Stimulated activated CD4-positive, alpha-beta T cell treated with anti-CD3 and anti-CD28 coated beads, Interleukin-4, amount 100 ng/mL, for 4 hours (primary cell): ENCODE data around the gene TMEM266.

Experiments
- DNase-seq, 2 experiments: peaks; one replicate each; pipeline ENCODE4 v3.0.0-alpha.2; 2020

TMEM266 gene

DNA sequence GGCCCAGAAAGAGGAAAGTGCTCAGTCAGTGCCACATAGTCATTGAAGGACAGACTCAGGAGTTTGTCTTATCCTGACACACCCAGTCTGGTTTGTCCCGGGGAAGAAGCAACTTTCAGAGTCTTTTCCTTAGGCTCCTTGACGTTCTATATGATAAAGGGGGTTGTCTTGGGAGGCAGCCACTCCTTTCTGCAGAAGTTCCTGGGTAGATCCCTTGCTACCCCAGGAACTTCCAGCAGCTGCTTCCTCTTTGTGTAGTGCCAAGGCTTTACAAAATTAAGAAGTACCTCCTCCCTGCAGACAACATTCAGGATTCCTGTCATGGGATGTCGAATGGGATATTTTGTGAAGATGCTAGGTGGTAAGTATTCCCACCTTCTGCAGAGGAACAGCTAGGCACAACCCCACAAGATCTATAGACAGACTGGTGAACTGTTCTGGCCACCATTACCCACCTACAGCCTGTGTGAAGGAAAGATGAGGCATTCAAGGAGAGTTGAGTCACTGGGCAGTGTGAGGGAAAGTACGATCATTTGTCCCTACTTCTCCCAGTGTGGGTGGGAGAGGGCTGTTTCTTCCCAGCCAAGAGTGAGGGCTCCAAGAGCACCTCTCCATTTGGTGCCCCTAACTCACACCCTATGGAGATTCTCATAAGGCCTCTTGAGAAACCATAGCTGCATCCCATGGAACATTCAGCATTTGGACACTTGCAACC, 11.3 kb downstream of the TMEM266 start:
- no peak for DNase-seq

DNA sequence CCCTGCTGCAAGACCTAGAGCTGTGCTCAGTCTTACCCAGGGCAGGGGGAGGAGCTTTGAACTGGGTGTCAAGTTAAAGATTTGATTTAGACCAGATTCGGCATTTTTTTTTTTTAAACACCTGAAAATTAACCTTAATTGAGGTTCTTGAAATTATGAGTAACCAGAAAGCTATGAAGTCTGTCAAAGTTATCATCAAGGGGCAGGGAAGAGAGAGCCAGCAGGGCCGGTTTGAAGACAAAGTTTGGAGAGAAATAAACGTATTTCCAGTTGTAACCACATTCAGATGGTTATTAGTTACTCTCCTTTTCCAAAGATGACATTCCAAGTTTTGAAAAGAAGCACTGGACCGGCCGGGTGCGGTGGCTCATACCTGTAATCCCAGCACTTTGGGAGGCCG, 12.0 kb downstream of the TMEM266 start:
- DNase-seq = no peak

DNA sequence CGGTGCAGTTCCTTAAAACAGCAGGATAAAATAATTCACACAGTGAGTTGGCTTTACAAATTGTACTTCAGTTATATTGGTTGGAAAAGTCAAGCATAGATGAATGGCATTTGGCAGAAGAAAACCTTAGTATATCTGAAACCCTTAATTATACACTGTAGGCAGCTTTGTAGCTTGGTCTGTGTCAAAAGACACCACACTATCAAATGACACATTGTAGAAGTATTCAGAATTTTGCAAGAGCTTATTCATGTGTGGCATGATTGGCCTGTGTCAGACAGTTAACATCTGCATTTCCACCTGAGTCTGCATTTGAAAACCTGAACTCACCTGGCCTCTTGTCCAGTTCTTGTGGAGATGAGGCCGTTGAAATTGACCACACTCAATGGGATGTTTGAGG, 13.8 kb downstream of the TMEM266 start:
- DNase-seq = no peak

DNA sequence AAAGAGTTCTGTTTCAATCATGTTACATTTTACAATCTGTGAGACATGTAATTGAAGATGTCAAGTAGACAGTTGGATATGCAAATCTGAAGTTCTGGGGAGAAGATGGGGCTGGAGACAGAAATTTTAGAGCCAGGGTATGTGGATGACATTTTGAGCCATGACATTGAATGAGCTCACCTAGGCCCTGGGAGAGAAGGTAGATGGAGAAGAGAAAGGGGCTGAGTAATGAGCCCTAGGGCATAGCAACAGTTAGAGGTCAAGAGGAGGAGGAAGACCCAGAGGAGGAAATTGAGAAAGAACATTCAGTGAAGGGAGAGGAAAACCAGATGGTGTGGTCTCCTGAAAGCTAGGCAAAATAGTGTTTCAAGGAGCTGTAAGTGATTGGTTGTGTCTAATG, 15.3 kb downstream of the TMEM266 start:
- no peak for DNase-seq

DNA sequence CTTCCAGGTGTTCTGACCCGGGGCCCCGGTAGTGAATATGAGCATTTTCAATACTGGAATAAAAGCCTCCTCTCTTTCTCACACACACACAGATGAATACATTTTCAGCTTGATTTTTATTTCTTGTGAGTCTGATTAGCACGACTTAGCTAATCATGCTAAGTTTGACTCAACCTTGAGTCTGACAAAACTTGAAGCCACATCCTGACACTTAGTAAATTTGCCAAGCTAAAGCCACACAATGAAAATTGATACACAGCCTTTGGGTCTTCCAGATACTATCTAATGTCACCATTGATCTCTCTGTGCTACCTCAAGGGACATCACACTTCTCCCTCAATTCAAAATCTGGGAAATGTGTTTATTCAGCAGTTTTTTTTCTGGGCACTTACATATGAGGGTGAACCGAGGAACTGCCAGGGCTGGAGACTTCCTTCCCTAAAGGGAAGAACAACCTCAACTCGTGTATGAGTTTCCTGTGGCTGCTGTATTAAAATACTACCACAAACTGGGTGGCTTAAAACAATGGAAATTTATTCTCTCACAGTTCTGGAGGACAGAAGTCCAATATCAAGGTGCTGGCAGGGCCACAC, 18.6 kb downstream of the TMEM266 start:
- DNase-seq = no peak

DNA sequence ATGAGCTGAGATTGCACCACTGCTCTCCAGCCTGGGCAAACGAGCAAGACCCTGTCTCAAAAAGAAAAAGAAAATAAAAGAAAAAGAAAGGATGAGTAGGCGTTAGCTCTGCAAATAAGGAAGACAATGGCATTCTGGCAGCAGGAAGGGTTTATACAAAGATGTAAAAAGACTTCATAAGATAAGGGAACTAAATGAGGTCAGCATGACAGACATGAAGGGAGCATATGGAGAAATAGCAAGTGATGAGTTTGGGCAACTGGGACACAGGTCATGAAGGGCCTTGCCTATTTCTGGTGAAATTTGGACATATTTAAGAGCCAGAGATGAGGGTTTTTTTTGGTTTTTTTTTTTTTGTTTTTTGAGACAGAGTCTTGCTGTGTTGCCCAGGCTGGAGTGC, 24.5 kb downstream of the TMEM266 start:
- no peak for DNase-seq

DNA sequence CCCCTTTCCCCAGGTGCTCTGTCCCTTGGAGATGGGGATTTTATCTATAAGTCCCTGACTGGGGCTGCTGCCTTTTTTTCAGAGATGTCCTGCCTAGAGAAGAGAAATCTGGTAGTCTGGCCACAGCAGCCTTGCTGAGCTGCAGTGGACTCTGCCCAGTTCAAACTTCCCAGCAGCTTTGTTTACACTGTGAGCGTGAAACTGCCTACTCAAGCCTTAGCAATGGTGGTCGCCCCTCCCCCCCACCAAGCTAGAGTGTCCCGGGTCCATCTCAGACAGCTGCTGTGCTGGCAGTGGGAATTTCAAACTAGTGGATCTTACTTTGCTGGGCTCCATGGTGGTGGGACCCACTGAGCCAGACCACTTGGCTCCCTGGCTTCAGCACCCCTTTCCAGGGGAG, 38.9 kb downstream of the TMEM266 start:
- no peak for DNase-seq

DNA sequence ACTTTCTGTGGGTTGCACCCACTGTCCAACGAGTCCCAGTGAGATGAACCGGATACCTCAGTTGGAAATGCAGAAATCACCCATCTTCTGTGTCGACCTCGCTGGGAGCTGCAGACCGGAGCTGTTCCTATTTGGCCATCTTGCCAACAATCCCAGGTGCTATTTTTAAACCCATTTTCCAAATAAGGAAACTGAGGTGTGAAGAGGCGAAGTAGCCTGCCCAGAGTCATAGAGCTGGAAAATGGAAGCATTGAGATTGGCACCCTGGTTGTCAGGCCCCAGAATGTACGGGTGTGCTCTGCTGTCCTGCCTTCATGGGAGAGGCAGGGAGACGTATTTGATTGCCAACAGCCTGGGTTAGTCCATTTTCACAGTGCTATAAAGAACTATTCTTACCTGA, 39.6 kb downstream of the TMEM266 start:
- DNase-seq = no peak

DNA sequence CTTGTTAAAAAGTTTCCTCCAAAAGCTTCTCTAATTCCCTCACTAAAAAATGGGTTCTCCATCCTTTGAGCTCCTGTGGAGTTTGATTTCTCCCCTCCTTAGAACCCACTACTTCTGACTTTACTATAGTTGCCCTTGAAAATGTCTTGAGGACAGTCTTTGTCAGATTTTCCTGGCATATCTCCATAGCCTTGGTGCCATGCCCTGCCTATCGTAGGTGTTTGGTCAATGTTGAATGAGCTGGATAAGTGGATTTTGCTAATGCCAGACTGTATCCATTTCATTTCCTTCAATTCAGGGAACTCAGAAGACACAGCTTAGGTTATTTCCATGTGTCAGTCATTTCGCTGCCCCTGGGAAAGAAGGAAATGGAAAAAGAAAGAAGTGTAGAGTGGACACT, 40.6 kb downstream of the TMEM266 start:
- no peak for DNase-seq

DNA sequence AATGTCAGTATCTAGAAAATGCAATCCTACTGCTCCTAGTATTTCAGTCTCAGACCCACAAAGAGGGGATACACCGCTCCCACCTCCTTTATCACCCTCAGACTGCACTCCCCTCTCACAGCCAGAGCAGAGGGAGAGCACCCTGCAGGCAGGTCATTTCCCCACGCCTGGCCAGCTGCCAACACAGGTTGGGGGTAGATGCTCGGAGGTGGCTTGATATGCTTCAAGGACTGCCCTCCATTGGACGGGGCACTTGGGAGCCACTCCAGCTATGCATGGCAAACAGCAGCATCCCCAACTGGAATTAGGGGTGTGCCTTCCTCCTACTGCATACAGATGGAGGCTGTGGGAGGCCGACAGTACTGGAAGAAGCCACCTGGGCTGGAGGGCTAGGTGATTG, 41.9 kb downstream of the TMEM266 start:
- no peak for DNase-seq

DNA sequence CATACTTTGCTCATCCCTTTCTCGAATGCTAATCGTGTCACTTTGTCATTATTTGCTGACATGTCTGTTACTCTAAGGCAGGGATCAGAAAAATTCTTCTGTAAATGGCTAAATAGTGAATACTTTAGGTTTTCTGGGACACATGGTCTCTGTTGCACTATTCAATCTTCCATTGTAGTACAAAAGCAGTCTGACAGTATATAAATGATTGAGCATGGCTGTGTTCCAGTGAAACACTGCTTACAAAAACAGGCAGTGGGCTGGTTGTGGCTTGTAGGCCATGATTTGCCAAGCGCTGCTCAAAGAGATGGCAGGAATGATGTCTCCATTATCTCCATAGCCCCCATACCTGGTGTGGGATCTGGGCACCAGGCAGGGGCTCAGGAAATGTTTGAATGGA, 45.6 kb downstream of the TMEM266 start:
- DNase-seq = no peak

DNA sequence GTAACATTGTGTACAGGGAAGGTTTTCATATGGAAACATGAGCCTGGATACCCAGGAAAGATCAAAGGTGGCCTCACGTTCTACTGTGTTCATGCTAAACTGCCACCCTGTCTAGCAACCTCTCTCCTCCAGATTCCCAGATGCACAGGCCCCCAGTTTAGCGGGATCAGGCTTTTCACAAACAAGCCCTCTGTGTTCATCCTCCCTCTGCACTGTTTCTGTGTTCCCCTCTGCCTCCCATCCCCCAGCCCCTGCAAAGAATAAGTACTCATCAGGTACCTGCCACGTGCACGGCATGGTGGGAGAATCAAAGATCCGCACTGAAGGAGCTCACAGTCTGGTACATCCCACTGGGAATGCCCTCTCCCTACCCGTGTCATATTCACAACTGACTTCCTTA, 46.1 kb downstream of the TMEM266 start:
- no peak for DNase-seq

DNA sequence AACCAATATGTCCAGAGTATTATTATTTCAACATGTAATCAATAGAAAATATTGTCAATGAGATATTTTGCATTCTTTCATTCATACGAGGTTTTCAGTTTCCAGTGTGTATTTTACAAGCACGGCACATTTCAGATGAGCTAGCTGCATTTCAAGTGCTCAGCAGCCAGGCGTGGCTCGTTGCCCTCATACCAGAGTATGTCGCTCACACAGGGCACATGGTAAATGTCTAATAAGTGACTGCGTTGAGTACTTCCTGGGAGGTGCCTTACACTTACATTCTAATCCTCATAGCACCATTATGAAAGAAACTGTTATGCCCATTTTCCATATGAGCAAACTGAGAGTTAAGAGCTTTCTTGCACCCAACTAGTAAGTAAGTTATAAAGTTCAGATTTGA, 47.4 kb downstream of the TMEM266 start:
- no peak for DNase-seq

DNA sequence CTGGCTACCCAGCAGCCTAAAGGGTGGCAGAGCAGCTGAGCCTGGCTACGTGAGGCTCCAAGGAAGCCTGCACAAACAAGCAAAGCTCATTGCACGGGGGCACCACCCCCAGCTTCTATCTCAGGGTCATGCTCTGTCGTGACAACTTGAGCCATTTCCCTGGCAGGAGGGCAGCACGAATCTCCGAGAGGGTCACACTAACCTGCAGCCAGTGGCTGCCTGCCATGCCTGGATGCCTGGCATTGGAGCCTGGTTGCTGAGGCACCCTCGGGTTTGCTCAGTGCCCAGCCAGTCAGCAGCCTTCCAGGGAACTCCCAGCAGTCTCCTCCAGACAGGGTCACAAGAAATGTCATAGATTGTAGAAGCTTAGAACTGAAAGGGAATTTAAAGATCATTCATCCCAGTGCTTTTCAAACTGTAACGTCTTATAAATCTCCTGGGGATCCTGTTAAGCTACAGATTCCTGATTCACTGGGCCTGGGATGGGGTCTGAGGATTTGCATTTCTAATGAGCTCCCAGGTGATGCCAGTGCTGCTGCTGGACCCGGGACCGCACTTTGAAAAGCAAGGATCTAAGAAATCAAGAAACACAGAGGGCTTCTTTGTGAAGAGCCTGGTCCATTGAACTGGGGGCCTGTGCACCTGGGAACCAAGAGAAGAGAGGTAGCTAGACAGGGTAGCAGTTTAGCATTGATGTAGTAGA, 48.4 kb downstream of the TMEM266 start:
- DNase-seq = no peak

DNA sequence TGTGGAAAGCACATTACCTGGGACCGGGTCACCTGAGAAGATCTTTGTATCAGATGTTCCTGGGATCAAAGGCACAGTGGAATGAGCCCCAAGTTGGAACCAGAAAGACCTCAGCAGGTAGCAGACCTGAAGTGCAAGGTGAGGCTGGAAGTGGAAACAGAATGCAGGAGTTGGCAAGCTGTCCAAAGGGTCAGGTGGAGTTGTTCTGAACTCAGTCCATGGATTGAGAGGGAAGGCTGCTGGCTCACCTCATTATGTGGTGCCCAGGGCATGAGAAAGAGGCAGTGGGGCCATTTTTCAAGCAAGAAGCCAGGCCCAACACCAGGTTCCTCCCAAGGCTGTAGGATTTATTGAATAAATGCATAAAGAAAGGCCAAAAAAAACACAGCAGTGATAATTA, 49.3 kb downstream of the TMEM266 start:
- no peak for DNase-seq

DNA sequence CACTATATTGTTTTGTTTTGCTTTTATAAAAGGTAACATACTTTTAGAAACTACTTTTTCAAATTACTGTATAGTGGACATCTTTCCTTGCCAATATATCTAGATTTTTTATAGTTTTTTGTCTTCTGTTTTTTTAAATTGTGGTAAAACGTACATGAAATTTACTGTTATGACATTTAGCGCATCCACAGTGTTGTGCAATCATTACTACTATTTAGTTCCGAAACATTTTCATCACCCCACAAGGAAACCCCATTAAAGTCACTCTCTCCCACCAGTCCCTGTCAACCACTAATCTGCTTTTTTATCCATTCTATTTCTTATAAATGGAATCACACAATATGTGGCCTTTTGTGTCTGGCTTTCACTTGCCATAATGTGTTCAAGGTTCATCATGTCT, 54.8 kb downstream of the TMEM266 start:
- no peak for DNase-seq

DNA sequence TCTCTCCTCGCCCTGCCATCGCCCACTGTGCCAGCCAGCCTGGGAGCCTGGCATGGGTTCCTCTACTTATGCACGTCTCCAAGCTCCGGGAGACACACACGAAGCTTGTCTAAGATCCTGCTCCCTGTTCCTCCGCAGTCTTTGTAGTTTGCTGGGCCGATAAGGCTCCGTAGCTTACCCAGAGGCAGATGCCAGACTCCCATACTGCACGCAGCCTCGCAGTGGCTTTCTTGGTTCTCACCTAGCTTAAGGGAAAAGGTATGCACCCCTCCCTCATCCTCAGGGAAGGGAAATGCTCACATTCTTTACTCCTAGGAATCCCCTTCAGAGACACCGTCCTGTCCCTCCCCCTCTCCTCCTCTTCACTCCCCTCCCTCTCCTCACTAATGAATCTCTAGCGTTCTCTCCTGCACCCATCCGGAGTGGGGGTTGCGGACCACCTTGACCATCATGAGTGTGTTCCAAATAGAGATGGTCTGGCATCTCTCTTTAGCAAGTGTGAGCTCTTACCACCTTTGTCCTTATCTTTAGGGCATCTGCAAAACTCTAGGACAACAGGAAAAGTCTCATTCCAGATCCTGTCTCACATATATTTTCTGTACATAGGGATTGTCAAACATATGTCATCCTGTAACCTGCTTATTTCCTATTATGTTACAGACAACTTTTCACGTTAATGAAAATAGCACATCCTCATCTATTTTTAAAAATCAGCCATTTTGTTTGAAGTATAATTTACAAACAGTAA, 56.5 kb downstream of the TMEM266 start:
- no peak for DNase-seq

DNA sequence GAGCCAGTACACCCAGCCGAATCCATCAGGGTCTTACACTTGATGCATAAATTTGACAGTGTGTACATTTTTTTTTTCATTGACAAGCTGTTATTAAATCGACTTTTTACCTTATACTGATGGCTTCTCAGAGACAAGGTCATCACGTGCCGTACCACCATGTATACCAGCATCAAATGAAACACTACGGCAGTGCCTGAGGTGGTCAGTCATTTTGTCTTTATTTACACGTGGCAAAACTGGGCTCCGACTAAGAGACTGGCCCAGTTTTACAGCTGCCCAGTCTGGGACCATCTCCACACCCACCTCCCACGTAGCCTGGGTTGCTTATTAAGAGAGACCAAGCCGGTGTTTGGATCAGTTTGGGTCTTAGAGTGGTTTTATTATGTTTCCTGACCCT, 57.4 kb downstream of the TMEM266 start:
- no peak for DNase-seq

DNA sequence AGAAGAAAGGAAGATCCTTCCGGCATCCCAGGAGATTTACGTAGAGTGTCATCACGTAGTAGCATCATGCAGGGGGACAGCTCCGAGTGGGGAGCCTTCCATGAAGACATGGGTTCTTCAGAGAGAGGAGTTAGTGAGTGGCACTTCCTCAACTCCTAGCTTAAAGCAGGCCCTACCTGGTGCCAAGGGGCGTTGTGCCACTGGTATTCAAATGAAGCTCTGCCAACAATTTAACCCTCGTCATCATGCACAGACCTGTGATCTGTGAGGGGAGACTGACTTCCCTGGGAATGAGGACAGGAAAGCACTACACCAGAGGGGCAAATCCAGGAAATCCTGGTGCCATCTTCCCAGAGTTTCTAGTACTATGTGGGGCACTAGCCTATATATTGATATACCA, 59.0 kb downstream of the TMEM266 start:
- no peak for DNase-seq

DNA sequence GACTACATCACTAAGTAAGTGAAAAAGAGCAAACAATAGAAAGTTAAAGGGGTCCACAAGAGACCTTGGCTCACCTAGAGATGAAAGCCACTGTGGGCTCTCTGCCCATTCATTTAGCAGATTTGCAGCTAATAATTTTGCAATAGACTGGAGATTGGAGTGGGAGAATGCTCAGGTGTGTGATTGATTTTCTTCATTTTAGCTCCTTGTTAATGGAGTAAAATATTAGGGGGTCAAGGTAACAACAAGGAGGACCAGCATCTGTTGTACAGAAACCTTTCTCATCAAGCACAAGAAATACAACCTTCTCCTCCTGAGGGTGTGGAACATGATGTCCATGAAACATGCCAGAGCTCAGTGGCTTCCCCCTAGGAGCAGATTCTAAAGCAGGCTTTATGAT, 63.2 kb downstream of the TMEM266 start:
- no peak for DNase-seq

DNA sequence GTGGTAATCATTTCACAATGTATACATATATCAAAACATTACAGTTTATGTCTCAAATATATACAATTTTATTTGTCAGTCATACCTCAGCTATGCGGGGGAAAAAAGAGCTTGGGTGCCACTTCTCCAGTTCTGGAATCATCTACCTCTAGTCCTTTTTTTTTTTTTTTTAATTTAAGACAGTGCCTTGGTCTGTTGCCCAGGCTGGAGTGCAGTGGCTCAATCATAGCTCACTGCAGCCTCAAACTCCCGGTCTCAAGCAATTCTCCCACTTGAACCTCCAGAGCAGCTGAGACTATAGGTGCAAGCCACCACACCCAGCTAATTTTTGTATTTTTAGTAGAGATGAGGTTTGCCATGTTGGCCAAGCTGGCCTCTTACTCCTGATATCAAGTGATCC, 67.4 kb downstream of the TMEM266 start:
- DNase-seq = no peak

DNA sequence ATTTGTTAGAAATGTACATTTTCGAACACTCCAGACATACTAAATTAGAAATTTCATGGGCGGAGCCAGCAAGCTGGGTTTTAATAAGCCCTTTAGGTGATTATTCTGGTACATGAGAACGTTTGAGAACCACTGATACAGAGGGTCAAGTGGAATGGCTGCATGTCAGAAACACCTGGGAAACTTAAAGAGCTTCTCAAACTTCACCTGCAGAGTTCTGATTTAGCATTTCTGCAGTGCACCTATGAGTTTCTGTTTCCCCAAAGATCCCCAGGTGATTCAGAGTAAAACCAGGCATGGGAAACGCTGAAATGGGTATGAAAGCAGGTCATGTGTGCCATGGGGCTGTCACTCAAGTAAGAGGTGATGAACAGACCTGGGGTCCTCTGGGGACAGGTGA, 68.1 kb downstream of the TMEM266 start:
- no peak for DNase-seq

DNA sequence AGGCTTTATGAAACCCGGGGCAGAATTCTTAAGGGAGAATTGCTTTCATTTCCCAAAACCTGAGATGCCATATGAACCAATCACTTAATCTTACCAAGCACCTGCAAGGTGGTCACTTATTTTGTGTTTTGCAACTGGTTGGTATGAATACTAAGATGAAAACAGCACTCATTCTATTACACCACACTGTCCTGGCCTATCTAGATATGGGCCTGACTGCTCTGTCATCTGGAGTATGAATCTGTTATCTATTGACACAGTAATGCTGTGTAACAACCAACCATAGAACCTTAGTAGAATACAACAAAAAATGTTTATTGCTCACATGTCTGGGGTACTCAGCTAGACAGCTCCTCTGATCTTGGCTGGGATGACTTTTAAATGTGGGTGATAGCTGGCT, 74.8 kb downstream of the TMEM266 start:
- no peak for DNase-seq

DNA sequence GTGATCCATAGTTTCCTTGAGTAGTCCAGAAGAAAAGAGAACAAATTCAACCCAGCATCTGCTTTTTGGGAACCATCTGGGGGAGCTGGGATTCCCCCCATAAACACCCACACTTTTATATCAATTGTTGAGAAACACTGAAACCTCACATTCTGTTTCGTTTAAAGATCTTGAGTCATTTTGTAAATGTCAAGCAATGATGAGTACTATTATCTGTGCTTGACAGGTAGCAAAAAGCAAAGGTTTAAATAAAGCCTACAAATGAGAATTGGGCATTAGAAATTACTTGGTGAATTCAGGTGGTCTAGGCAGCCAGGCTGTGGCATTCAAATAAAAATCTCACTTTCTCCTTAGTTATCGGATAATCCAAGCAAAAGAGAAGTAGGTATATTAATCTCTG, 75.7 kb downstream of the TMEM266 start:
- no peak for DNase-seq
